Tibial nerve (tissue), 4 donors: ENCODE data around the gene TMED8.

Source experiments
- CTCF ChIP-seq, 5 experiments: fragments of 200-600 bp in 3 of 5; fragments of 450-650 bp in 2 of 5; sonication (generic) in 3 of 5; IDR thresholded peaks; one replicate each; pipeline ENCODE4 v1.5.1; 2016 to 2019; ENCODE audit warnings: antibody characterized with exemption in 5 of 5, mild to moderate bottlenecking in 3 of 5, moderate library complexity in 2 of 5
- EP300 ChIP-seq, 2 donors: sonication (generic); formaldehyde crosslinking; IDR thresholded peaks; one replicate each; pipeline ENCODE4 v1.6.1; 2017; ENCODE audit warnings: antibody characterized with exemption in 2 of 2, mild to moderate bottlenecking in 1 of 2
- POLR2A ChIP-seq, 2 donors: fragments of 450-650 bp; IDR thresholded peaks; one replicate each; pipeline ENCODE4 v1.6.1; 2017; ENCODE audit warnings: antibody characterized with exemption in 2 of 2, mild to moderate bottlenecking in 2 of 2, moderate library complexity in 2 of 2

DNA sequence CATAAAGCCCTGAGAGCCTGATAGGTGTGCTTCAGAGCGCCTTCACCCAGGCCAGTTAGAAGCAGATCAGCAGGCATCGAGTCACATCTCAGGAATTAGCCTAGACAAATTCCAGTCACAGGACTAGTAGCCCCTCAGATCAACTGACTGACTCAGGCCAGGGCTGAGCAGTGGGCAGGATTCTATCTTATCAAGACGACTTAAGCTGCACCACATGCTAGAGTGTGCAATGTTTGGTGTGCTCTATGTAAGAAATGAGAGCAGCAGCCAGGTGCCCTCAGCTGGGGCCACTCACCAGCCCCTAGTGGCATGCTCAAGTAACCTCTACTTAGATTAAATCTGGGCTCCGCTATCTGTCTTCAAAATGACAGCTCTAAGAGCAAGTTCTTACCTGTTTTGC is 86.2 kb downstream of the TMED8 start:
- TF ChIP-seq POLR2A (IDR thresholded peaks at IDR 0.05) (no peak), CTCF (IDR thresholded peaks at IDR 0.05) (no peak), EP300 (IDR thresholded peaks at IDR 0.05) (no peak)
